H1 (cell line): ENCODE results near the gene SIGLEC11. TPM values are rescaled to one million over a fixed set of nuclear protein-coding genes. Genes with fewer than 3 reads are reported as not detected.

Experiments used
- CTCF ChIA-PET: fragments of 300-600 bp; sonication (Branson Sonifier 250); formaldehyde crosslinking; loops from one replicate; lab custom pipeline; 2021; ENCODE audit not compliant: partially characterized antibody; lab: Charles Lee
- POLR2A ChIA-PET: fragments of 300-600 bp; sonication (Branson Sonifier 250); formaldehyde crosslinking; loops from one replicate; lab custom pipeline; 2021; ENCODE audit warnings: inconsistent platforms; ENCODE audit not compliant: partially characterized antibody; lab: Charles Lee
- DNase-seq, 2 experiments: peaks; one replicate each; pipeline versions ENCODE4 v3.0.0 to v3.0.0-alpha.2; 2010 to 2022; ENCODE audit warnings: low spot score in 2 of 2, low read depth in 1 of 2, mixed read lengths in 1 of 2
- FAIRE-seq: peaks from 2 replicates; lab custom pipeline; 2011; peaks lifted over from hg19 to GRCh38; lab: Jason Lieb, UNC
- H2AFZ ChIP-seq: 2 replicates; pipeline ENCODE4 v1.8.1; 2012; ENCODE audit warnings: low read length, inconsistent platforms
- H2AK5ac ChIP-seq: 2 replicates; pipeline ENCODE4 v1.6.1; 2013; ENCODE audit warnings: low read depth, low read length
- H2BK120ac ChIP-seq: replicated peaks from 2 replicates; pipeline ENCODE3; 2013; ENCODE audit warnings: low read depth, low read length, inconsistent platforms
- H2BK12ac ChIP-seq: 2 replicates; pipeline ENCODE4 v1.6.1; 2013; ENCODE audit warnings: low read depth, low read length
- H2BK15ac ChIP-seq: 2 replicates; pipeline ENCODE4 v1.6.1; 2013; ENCODE audit warnings: low read length
- H2BK20ac ChIP-seq: 2 replicates; pipeline ENCODE4 v1.6.1; 2013; ENCODE audit warnings: low read length
- H2BK5ac ChIP-seq: 2 replicates; pipeline ENCODE4 v1.6.1; 2013; ENCODE audit warnings: low read depth, low read length
- H3K14ac ChIP-seq: 2 replicates; pipeline ENCODE4 v1.6.1; 2013; ENCODE audit warnings: inconsistent platforms; ENCODE audit not compliant: insufficient read length
- H3K18ac ChIP-seq: 2 replicates; pipeline ENCODE4 v1.6.1; 2013; ENCODE audit warnings: low read length; ENCODE audit errors: extremely low read depth
- H3K23ac ChIP-seq: 2 replicates; pipeline ENCODE4 v1.6.1; 2013; ENCODE audit warnings: inconsistent platforms; ENCODE audit not compliant: insufficient read length
- H3K23me2 ChIP-seq: 2 replicates; pipeline ENCODE4 v1.6.1; 2013; ENCODE audit warnings: low read depth, low read length
- H3K27ac ChIP-seq: 2 replicates; pipeline ENCODE4 v1.6.1; 2011; ENCODE audit warnings: low read depth, low read length, inconsistent platforms
- H3K27me3 ChIP-seq, 4 experiments: replicated peaks in 1 of 4; 1 replicate in 1 of 4; 2 replicates in 3 of 4; pipeline versions ENCODE4 v1.6.1 to v1.8.1; 2011 to 2013; ENCODE audit warnings: low read length in 3 of 4, mild to moderate bottlenecking in 3 of 4, inconsistent platforms in 2 of 4, mixed read lengths in 2 of 4, moderate library complexity in 1 of 4; ENCODE audit not compliant: control insufficient read depth in 3 of 4, insufficient read depth in 3 of 4; ENCODE audit errors: extremely low read depth in 1 of 4
- H3K36me3 ChIP-seq, 4 experiments: 2 replicates each; pipeline versions ENCODE4 v1.6.1 to v1.8.1; 2011 to 2013; ENCODE audit warnings: mild to moderate bottlenecking in 4 of 4, low read length in 3 of 4, moderate library complexity in 2 of 4, control low read depth in 1 of 4, inconsistent platforms in 1 of 4; ENCODE audit not compliant: insufficient read depth in 4 of 4, control insufficient read depth in 2 of 4
- H3K4ac ChIP-seq: replicated peaks from 2 replicates; pipeline ENCODE3; 2013; ENCODE audit warnings: low read length, low read depth, mixed read lengths, inconsistent platforms; ENCODE audit not compliant: insufficient read length
- H3K4me1 ChIP-seq, 4 experiments: replicated peaks in 1 of 4; 1 replicate in 1 of 4; 2 replicates in 3 of 4; pipeline versions ENCODE4 v1.6.1 to v1.8.1; 2011 to 2013; ENCODE audit warnings: low read length in 3 of 4, inconsistent platforms in 2 of 4, mixed read lengths in 1 of 4; ENCODE audit not compliant: insufficient read depth in 4 of 4, control insufficient read depth in 3 of 4
- H3K4me2 ChIP-seq, 2 experiments: 2 replicates each; pipeline versions ENCODE4 v1.6.1 to v1.8.1; 2011 to 2013; ENCODE audit warnings: low read depth in 2 of 2, low read length in 2 of 2, control low read depth in 1 of 2, inconsistent platforms in 1 of 2, mild to moderate bottlenecking in 1 of 2; ENCODE audit not compliant: insufficient read depth in 1 of 2
- H3K4me3 ChIP-seq, 4 experiments: fragments of 200-600, 300-600 bp in 1 of 4; sonication (generic), shearing (Covaris generic), sonication (Bioruptor Twin) in 1 of 4; 2 replicates each; pipeline versions ENCODE4 v1.5.1 to v1.8.1; 2011 to 2016; ENCODE audit warnings: low read length in 4 of 4, low read depth in 3 of 4, control low read depth in 2 of 4, inconsistent platforms in 2 of 4, mild to moderate bottlenecking in 2 of 4, mixed read lengths in 1 of 4, moderate library complexity in 1 of 4; ENCODE audit not compliant: insufficient read depth in 2 of 4; ENCODE audit errors: extremely low read depth in 1 of 4
- H3K56ac ChIP-seq: replicated peaks from 2 replicates; pipeline ENCODE3; 2013; ENCODE audit warnings: low read depth, mild to moderate bottlenecking, mixed read lengths, low read length, inconsistent platforms; ENCODE audit not compliant: insufficient read length
- H3K79me1 ChIP-seq: 2 replicates; pipeline ENCODE4 v1.6.1; 2013; ENCODE audit warnings: low read depth, low read length, control low read depth
- H3K79me2 ChIP-seq, 2 experiments: 2 replicates each; pipeline versions ENCODE4 v1.6.1 to v1.8.1; 2012 to 2013; ENCODE audit warnings: low read length in 2 of 2, mild to moderate bottlenecking in 2 of 2, inconsistent platforms in 1 of 2; ENCODE audit not compliant: insufficient read depth in 2 of 2, control insufficient read depth in 1 of 2
- H3K9ac ChIP-seq, 4 experiments: replicated peaks in 1 of 4; 1 replicate in 1 of 4; 2 replicates in 3 of 4; pipeline versions ENCODE4 v1.6.1 to v1.8.1; 2011 to 2013; ENCODE audit warnings: low read depth in 3 of 4, low read length in 3 of 4, control low read depth in 2 of 4, mild to moderate bottlenecking in 2 of 4, moderate library complexity in 2 of 4, inconsistent platforms in 1 of 4; ENCODE audit errors: extremely low read depth in 1 of 4
- H3K9me3 ChIP-seq, 2 experiments: 2 replicates each; pipeline versions ENCODE4 v1.6.1 to v1.8.1; 2012 to 2013; ENCODE audit warnings: mild to moderate bottlenecking in 2 of 2, moderate library complexity in 2 of 2, control low read depth in 1 of 2, inconsistent platforms in 1 of 2, low read depth in 1 of 2, low read length in 1 of 2, mixed read lengths in 1 of 2; ENCODE audit not compliant: insufficient read depth in 2 of 2
- H4K20me1 ChIP-seq, 2 experiments: replicated peaks in 1 of 2; 2 replicates each; pipeline versions ENCODE3 to v1.8.1; 2011 to 2013; ENCODE audit warnings: inconsistent platforms in 2 of 2, low read length in 2 of 2, mild to moderate bottlenecking in 1 of 2; ENCODE audit not compliant: insufficient read depth in 2 of 2, control insufficient read depth in 1 of 2
- H4K5ac ChIP-seq: 2 replicates; pipeline ENCODE4 v1.6.1; 2013; ENCODE audit warnings: low read length, low read depth, mixed read lengths, inconsistent platforms; ENCODE audit not compliant: insufficient read length
- H4K8ac ChIP-seq: 2 replicates; pipeline ENCODE4 v1.8.0; 2013; ENCODE audit warnings: mild to moderate bottlenecking, moderate library complexity, low read length, inconsistent platforms; ENCODE audit not compliant: insufficient read depth; ENCODE audit errors: extremely low read depth
- H4K91ac ChIP-seq: replicated peaks from 2 replicates; pipeline ENCODE3; 2013; ENCODE audit warnings: low read length, mixed read lengths, inconsistent platforms; ENCODE audit not compliant: insufficient read length
- ATF3 ChIP-seq: IDR thresholded peaks from 2 replicates; pipeline ENCODE4 v1.6.1; 2011; ENCODE audit warnings: low read depth, mild to moderate bottlenecking, low read length; ENCODE audit not compliant: insufficient read depth
- BACH1 ChIP-seq: IDR thresholded peaks from 2 replicates; pipeline ENCODE4 v1.6.1; 2012; ENCODE audit warnings: low read length, improper control_type of control experiment
- BRCA1 ChIP-seq: IDR thresholded peaks from 2 replicates; pipeline ENCODE4 v1.6.1; 2012; ENCODE audit warnings: low read depth, low read length, improper control_type of control experiment
- CEBPB ChIP-seq: IDR thresholded peaks from 2 replicates; pipeline ENCODE4 v1.6.1; 2012; ENCODE audit warnings: low read depth, low read length
- CHD1 ChIP-seq: IDR thresholded peaks from 2 replicates; pipeline ENCODE4 v1.6.1; 2012; ENCODE audit warnings: low read depth, low read length, improper control_type of control experiment
- CHD2 ChIP-seq: IDR thresholded peaks from 2 replicates; pipeline ENCODE4 v1.6.1; 2012; ENCODE audit warnings: low read length, improper control_type of control experiment
- CTBP2 ChIP-seq: IDR thresholded peaks from 2 replicates; pipeline ENCODE4 v1.7.0; 2011; ENCODE audit warnings: borderline replicate concordance, mild to moderate bottlenecking, moderate library complexity, mixed read lengths, low read length; ENCODE audit not compliant: insufficient read depth, insufficient read length
- EP300 ChIP-seq, 2 experiments: IDR thresholded peaks; 1 replicate in 1 of 2; 2 replicates in 1 of 2; pipeline ENCODE4 v1.6.1; 2011 to 2012; ENCODE audit warnings: low read depth in 2 of 2, low read length in 2 of 2, mild to moderate bottlenecking in 2 of 2, borderline replicate concordance in 1 of 2, inconsistent platforms in 1 of 2, moderate library complexity in 1 of 2
- JUND ChIP-seq: IDR thresholded peaks from 2 replicates; pipeline ENCODE4 v1.6.1; 2011; ENCODE audit warnings: mild to moderate bottlenecking, improper control_type of control experiment, low read length
- NANOG ChIP-seq: IDR thresholded peaks from 2 replicates; pipeline ENCODE4 v1.6.1; 2011; ENCODE audit warnings: low read length, low read depth, mild to moderate bottlenecking, inconsistent platforms; ENCODE audit not compliant: insufficient read depth, poor library complexity, severe bottlenecking
- POLR2AphosphoS5 ChIP-seq: IDR thresholded peaks from 2 replicates; pipeline ENCODE4 v1.6.1; 2011; ENCODE audit warnings: low read depth, low read length
- SAP30 ChIP-seq: fragments of 300-600 bp; sonication (generic); IDR thresholded peaks from 2 replicates; pipeline ENCODE4 v1.7.1; 2012; ENCODE audit warnings: low read length, moderate library complexity, mild to moderate bottlenecking, inconsistent platforms; ENCODE audit not compliant: insufficient read depth, insufficient replicate concordance
- WGBS, 2 experiments: shearing (Covaris generic) in 1 of 2; methylation state at CpG; one replicate each; pipeline versions ENCODE4 v1.1.6 to v1.1.7; 2013 to 2015; ENCODE audit warnings: low lambda C conversion rate in 2 of 2, mixed read lengths in 2 of 2, inconsistent platforms in 1 of 2, low coverage in 1 of 2, missing lambda C conversion rate in 1 of 2; ENCODE audit not compliant: insufficient replicate concordance in 2 of 2, insufficient coverage in 1 of 2, insufficient read length in 1 of 2; ENCODE audit errors: extremely low coverage in 1 of 2, missing lambda C conversion rate in 1 of 2; 5-methylcytosine and 5-hydroxymethylcytosine counted together
- polyA plus RNA-seq, 7 experiments: library from polyadenylated mRNA; depleted of rRNA in 3 of 7; stranded (reverse) in 5 of 7; unstranded in 2 of 7; fragments of >200 nt in 5 of 7; fragments of 200-250 nt in 2 of 7; gene quantifications; 1 replicate in 5 of 7; 2 replicates in 1 of 7; 4 replicates in 1 of 7; pipeline versions ENCODE4 v1.2.1 to v1.2.3, GENCODE V29; 2011 to 2013; ENCODE audit warnings: missing spikeins in 2 of 7, mixed read lengths in 2 of 7
- total RNA-seq: library from RNA; stranded (reverse); fragmentation: NEBNext Ultra II Directional; extraction: Animal tissue kit (Norgen Biotek cat#: 25700); gene quantifications from 2 replicates; pipeline ENCODE4 v1.2.1, GENCODE V29; 2021

The SIGLEC11 gene
- total and polyA plus RNA-seq, 2 of the 8 experiments (the other 6 are each of a cell fraction or from before 2014, with no cell fraction given) = 0.18 TPM; not detected in 1

- H3K4me1 ChIP-seq = peaks cover 0 to 6% (median 3%) of the 10 kb centered on the region in 4 experiments; a peak in 3 of 7 replicates
- CTCF ChIA-PET = interaction anchor here (0.9 to 1.0 kb wide), 3 partner anchors 10 to 41 kb away, joined by 3 to 4 read pairs (median 4); no protein-coding TSS in a partner anchor
- H3K36me3 ChIP-seq = peaks cover 10 to 25% (median 15%) of the 10 kb centered on the region in 4 experiments; a peak in 7 of 8 replicates
- no peak overlapping the region for H3K14ac ChIP-seq
- POLR2A ChIA-PET = interaction anchor here (1.0 to 19.2 kb wide), 2 partner anchors 11 to 20 kb away, joined by 3 to 373 read pairs; partner anchors contain the start of genes ATF5 and NUP62
- H3K23ac ChIP-seq = no peak overlapping the region
- H4K91ac ChIP-seq = no peak overlapping the region
- peaks cover 5% of the 10 kb centered on the region; the same call in 1 of the 2 replicates for H3K79me1 ChIP-seq
- H3K4me3 ChIP-seq = no peak overlapping the region
- no peak overlapping the region for H3K4me2 ChIP-seq
- H3K27me3 ChIP-seq = no peaks in the 10 kb centered on the region; a peak in 1 of 7 replicates
- no peak overlapping the region for H2BK120ac ChIP-seq
- peaks cover 18% of the 10 kb centered on the region in 2 experiments for H4K20me1 ChIP-seq
- no peak overlapping the region for H3K27ac ChIP-seq
- no peaks in the 10 kb centered on the region for H3K23me2 ChIP-seq
- H3K9ac ChIP-seq = no peak overlapping the region
- no peak overlapping the region for H4K5ac ChIP-seq
- FAIRE-seq = no peak
- no peak overlapping the region for H2BK15ac ChIP-seq
- no peak overlapping the region for H3K18ac ChIP-seq
- H2AK5ac ChIP-seq = no peak overlapping the region
- no peak overlapping the region for H2AFZ ChIP-seq
- no peak for DNase-seq
- no peak overlapping the region for H3K56ac ChIP-seq
- H2BK5ac ChIP-seq = no peak overlapping the region
- H2BK20ac ChIP-seq = no peak overlapping the region
- peak overlapping the region; percentile 80; the same call in 1 of the 2 replicates for H4K8ac ChIP-seq
- H3K4ac ChIP-seq = no peak overlapping the region
- no peaks in the 10 kb centered on the region; a peak in 1 of 4 replicates for H3K79me2 ChIP-seq
- H2BK12ac ChIP-seq = no peak overlapping the region
- no peaks in the 10 kb centered on the region for H3K9me3 ChIP-seq
- 85% methylated on average over 6 of the region's 6 CpGs; no CpG with 5 or more reads in 1 of the 2 experiments for WGBS, 2 experiments
- TF ChIP-seq BACH1 (no peak), NANOG (no peak), CTBP2 (no peak), CHD2 (no peak), SAP30 (no peak), POLR2AphosphoS5 (no peak), BRCA1 (no peak), EP300 (IDR thresholded peaks at IDR 0.05; ENCODE audit: borderline replicate concordance in 1 of 2, low read depth in 2 of 2, low read length in 2 of 2) (no peak), JUND (no peak), CHD1 (no peak), ATF3 (no peak), CEBPB (no peak)
These were observed 56.8 kb downstream of the SIGLEC11 start for GRCh38 chr19:49904136-49904535.
